GM18951 (cell line): Measurements from ENCODE around the gene LOXL4.
"Not testable (repeated sequence)": the region's sequence is repeated elsewhere in the genome, so short reads cannot be mapped to it uniquely, and the experiment has no call there.

Experiments used
- POLR2A ChIP-seq: IDR thresholded peaks from 4 replicates; pipeline ENCODE4 v1.6.1; 2011; ENCODE audit warnings: mild to moderate bottlenecking; ENCODE audit not compliant: insufficient read length, insufficient read depth; ENCODE audit errors: extremely low read depth
- in situ Hi-C: fragments of 300-500 bp; cut with MboI; formaldehyde crosslinking; loops from one replicate; pipeline ENCODE4 v1.12.0; 2022; ENCODE audit warnings: low sequenced_read_pairs, mixed read lengths, inconsistent platforms; ENCODE audit not compliant: unreplicated experiment

LOXL4 gene

GRCh38 chr10:98236862-98237261 lies 31.1 kb downstream of the LOXL4 start:
- in situ Hi-C loops, result no loop called here
- TF ChIP-seq POLR2A, result no peak

- TF ChIP-seq POLR2A, result no peak
- in situ Hi-C loops, result no loop called here
These were observed 32.1 kb downstream of the LOXL4 start for GRCh38 chr10:98235846-98236245.

- in situ Hi-C loops, result no loop called here
- TF ChIP-seq POLR2A, result no peak
These were observed 36.6 kb downstream of the LOXL4 start for GRCh38 chr10:98231417-98231816.

GRCh38 chr10:98228266-98228665 lies 39.7 kb downstream of the LOXL4 start:
- in situ Hi-C loops, result not testable (repeated sequence)

- in situ Hi-C loops, result not testable (repeated sequence)
These were observed 40.3 kb downstream of the LOXL4 start for GRCh38 chr10:98227713-98228112.

- TF ChIP-seq POLR2A, result no peak
- in situ Hi-C loops, result no loop called here
These were observed 41.4 kb downstream of the LOXL4 start for GRCh38 chr10:98226508-98227144.

GRCh38 chr10:98224996-98225395 lies 43.0 kb downstream of the LOXL4 start:
- TF ChIP-seq POLR2A, result no peak

GRCh38 chr10:98224509-98224908 lies 43.5 kb downstream of the LOXL4 start:
- in situ Hi-C loops, result no loop called here
- TF ChIP-seq POLR2A, result no peak

More at GRCh38 chr10:98224996-98225395, 43.0 kb downstream of the LOXL4 start:
- in situ Hi-C loops, result no loop called here

- in situ Hi-C loops, result no loop called here
- no peak for TF ChIP-seq POLR2A
These were observed 44.1 kb downstream of the LOXL4 start for GRCh38 chr10:98223874-98224273.

GRCh38 chr10:98217801-98218200 lies 50.2 kb downstream of the LOXL4 start:
- in situ Hi-C loops, result no loop called here
- TF ChIP-seq POLR2A, result no peak

- in situ Hi-C loops, result no loop called here
- TF ChIP-seq POLR2A, result no peak
These were observed 52.6 kb downstream of the LOXL4 start for GRCh38 chr10:98215373-98215772.

GRCh38 chr10:98213740-98214139 lies 54.3 kb downstream of the LOXL4 start:
- in situ Hi-C loops, result no loop called here
- no peak for TF ChIP-seq POLR2A

- TF ChIP-seq POLR2A, result no peak
- in situ Hi-C loops, result no loop called here
These were observed 55.8 kb downstream of the LOXL4 start for GRCh38 chr10:98212196-98212595.

GRCh38 chr10:98209441-98209840 lies 58.6 kb downstream of the LOXL4 start:
- in situ Hi-C loops, result no loop called here
- no peak for TF ChIP-seq POLR2A

GRCh38 chr10:98208925-98209324 lies 59.1 kb downstream of the LOXL4 start:
- in situ Hi-C loops, result no loop called here

GRCh38 chr10:98205351-98205750 lies 62.6 kb downstream of the LOXL4 start:
- in situ Hi-C loops, result no loop called here
- TF ChIP-seq POLR2A, result no peak

More at GRCh38 chr10:98208925-98209324, 59.1 kb downstream of the LOXL4 start:
- no peak for TF ChIP-seq POLR2A
